ENCODE data around the gene ZNF598. TPM values are rescaled to one million over a fixed set of nuclear protein-coding genes. Genes with fewer than 3 reads are reported as not detected.

ZNF598 gene
- total and polyA plus RNA-seq, 2 of the 13 experiments (the other 11 are each of a cell fraction or from before 2014, with no cell fraction given) = 13.5 to 14.2 TPM

DNA sequence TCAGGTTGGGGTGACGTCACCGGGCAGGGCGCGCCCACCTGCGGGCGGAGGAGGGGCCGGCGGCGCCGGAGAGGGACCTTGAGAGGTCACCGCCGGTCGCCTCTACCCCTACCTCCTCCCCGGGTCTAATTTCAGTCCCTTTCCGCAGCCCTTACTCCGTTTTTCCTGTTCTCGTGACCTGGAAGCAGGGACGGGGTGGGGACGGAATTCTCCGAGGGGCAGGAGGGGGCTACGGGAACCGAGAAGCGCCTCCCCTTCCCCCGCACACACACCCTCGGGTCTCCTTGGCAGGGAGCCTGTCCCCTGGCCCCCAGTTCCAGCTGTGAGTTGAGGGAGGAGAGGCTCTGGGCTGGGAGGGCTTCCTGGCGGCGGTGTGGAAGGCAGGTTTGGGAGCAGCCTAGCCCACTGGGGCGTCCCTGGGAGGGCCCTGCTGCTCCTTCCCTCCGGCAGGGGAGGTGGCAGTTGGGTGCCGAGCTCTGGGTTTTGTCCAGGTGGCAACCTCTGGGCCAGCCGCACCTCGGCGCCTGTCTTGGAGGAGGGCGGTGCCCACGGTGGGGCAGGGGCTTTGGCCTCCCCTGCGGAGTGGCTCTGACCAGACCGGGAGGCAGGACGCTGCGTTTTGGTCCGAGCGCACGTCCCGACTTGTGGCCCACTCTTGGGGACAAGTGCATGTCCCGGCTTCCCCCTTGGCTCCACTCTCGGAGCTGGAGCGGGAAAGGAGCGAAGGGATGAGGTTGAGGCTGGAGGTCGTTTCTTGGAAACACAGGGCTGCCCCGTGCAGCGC is 19.1 kb downstream of the ZNF598 start (continued):
- TF ChIP-seq, protein P1, sequence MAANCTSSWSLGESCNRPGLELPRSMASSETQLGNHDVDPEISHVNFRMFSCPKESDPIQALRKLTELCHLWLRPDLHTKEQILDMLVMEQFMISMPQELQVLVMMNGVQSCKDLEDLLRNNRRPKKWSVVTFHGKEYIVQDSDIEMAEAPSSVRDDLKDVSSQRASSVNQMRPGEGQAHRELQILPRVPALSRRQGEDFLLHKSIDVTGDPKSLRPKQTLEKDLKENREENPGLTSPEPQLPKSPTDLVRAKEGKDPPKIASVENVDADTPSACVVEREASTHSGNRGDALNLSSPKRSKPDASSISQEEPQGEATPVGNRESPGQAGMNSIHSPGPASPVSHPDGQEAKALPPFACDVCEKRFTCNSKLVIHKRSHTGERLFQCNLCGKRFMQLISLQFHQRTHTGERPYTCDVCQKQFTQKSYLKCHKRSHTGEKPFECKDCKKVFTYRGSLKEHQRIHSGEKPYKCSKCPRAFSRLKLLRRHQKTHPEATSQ (CRISPR knock-in tag; IDR thresholded peaks at IDR 0.05; ENCODE audit: borderline replicate concordance) = no peak
- TF ChIP-seq ZBTB42 (CRISPR knock-in tag; IDR thresholded peaks at IDR 0.05) (no peak), ZBTB38 (CRISPR knock-in tag; IDR thresholded peaks at IDR 0.05) (no peak), MXD4 (CRISPR knock-in tag; IDR thresholded peaks at IDR 0.05) (no peak), ZNF7 (CRISPR knock-in tag; IDR thresholded peaks at IDR 0.05) (no peak), ZNF510 (CRISPR knock-in tag; IDR thresholded peaks at IDR 0.05; ENCODE audit: low read depth) (no peak), ELF4 (CRISPR knock-in tag; IDR thresholded peaks at IDR 0.05; ENCODE audit: borderline replicate concordance) (no peak), MAZ (IDR thresholded peaks at IDR 0.05; ENCODE audit: borderline replicate concordance, low read depth, low read length) (no peak), MAZ (CRISPR knock-in tag; IDR thresholded peaks at IDR 0.05; ENCODE audit: low read depth) (no peak), ZNF431 (CRISPR knock-in tag; IDR thresholded peaks at IDR 0.05; ENCODE audit: borderline replicate concordance, low read depth) (no peak), DNMT1 (CRISPR knock-in tag; IDR thresholded peaks at IDR 0.05) (no peak), ZNF709 (CRISPR knock-in tag; IDR thresholded peaks at IDR 0.05) (no peak), PCBP1 (IDR thresholded peaks at IDR 0.05; ENCODE audit: borderline replicate concordance, low read depth, low read length) (0 out of 2 replicates have a peak, but pooled peaks have one; percentile 54), ZNF3 (CRISPR knock-in tag; IDR thresholded peaks at IDR 0.05) (no peak), ZNF703 (CRISPR knock-in tag; IDR thresholded peaks at IDR 0.05; ENCODE audit: borderline replicate concordance) (no peak), SP140L (CRISPR knock-in tag; IDR thresholded peaks at IDR 0.05; ENCODE audit: borderline replicate concordance) (no peak)
- TF ChIP-seq, protein P2, sequence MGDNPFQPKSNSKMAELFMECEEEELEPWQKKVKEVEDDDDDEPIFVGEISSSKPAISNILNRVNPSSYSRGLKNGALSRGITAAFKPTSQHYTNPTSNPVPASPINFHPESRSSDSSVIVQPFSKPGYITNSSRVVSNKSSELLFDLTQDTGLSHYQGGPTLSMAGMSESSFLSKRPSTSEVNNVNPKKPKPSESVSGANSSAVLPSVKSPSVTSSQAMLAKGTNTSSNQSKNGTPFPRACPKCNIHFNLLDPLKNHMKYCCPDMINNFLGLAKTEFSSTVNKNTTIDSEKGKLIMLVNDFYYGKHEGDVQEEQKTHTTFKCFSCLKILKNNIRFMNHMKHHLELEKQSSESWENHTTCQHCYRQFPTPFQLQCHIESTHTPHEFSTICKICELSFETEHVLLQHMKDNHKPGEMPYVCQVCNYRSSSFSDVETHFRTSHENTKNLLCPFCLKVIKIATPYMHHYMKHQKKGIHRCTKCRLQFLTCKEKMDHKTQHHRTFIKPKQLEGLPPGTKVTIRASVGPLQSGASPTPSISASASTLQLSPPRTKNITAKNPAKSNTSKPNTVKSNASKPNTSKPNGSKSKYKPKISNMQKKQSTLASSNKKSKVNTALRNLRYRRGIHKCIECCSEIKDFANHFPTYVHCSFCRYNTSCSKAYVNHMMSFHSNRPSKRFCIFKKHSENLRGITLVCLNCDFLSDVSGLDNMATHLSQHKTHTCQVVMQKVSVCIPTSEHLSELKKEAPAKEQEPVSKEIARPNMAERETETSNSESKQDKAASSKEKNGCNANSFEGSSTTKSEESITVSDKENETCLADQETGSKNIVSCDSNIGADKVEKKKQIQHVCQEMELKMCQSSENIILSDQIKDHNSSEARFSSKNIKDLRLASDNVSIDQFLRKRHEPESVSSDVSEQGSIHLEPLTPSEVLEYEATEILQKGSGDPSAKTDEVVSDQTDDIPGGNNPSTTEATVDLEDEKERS (CRISPR knock-in tag; IDR thresholded peaks at IDR 0.05) = no peak
- TF ChIP-seq, protein P3, sequence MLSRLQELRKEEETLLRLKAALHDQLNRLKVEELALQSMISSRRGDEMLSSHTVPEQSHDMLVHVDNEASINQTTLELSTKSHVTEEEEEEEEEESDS (CRISPR knock-in tag; IDR thresholded peaks at IDR 0.05; ENCODE audit: borderline replicate concordance) = no peak
- TF ChIP-seq, protein P4, sequence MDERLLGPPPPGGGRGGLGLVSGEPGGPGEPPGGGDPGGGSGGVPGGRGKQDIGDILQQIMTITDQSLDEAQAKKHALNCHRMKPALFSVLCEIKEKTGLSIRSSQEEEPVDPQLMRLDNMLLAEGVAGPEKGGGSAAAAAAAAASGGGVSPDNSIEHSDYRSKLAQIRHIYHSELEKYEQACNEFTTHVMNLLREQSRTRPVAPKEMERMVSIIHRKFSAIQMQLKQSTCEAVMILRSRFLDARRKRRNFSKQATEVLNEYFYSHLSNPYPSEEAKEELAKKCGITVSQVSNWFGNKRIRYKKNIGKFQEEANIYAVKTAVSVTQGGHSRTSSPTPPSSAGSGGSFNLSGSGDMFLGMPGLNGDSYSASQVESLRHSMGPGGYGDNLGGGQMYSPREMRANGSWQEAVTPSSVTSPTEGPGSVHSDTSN (CRISPR knock-in tag; IDR thresholded peaks at IDR 0.05) = no peak
- TF ChIP-seq, protein P5, sequence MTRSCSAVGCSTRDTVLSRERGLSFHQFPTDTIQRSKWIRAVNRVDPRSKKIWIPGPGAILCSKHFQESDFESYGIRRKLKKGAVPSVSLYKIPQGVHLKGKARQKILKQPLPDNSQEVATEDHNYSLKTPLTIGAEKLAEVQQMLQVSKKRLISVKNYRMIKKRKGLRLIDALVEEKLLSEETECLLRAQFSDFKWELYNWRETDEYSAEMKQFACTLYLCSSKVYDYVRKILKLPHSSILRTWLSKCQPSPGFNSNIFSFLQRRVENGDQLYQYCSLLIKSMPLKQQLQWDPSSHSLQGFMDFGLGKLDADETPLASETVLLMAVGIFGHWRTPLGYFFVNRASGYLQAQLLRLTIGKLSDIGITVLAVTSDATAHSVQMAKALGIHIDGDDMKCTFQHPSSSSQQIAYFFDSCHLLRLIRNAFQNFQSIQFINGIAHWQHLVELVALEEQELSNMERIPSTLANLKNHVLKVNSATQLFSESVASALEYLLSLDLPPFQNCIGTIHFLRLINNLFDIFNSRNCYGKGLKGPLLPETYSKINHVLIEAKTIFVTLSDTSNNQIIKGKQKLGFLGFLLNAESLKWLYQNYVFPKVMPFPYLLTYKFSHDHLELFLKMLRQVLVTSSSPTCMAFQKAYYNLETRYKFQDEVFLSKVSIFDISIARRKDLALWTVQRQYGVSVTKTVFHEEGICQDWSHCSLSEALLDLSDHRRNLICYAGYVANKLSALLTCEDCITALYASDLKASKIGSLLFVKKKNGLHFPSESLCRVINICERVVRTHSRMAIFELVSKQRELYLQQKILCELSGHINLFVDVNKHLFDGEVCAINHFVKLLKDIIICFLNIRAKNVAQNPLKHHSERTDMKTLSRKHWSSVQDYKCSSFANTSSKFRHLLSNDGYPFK (CRISPR knock-in tag; IDR thresholded peaks at IDR 0.05; ENCODE audit: borderline replicate concordance) = no peak; the same call in 1 of the 2 replicates

Measured in HepG2 (cell line).